H9 (cell line): ENCODE results near the gene CPNE5. TPM values are rescaled to one million over a fixed set of nuclear protein-coding genes. Genes with fewer than 3 reads are reported as not detected.

Experiments
- DNase-seq: peaks from one replicate; pipeline ENCODE4 v3.0.0-alpha.2; 2017
- H2AFZ ChIP-seq: one replicate; pipeline ENCODE4 v1.6.1; 2013; ENCODE audit warnings: mild to moderate bottlenecking, low read length, control low read depth, moderate library complexity
- H2AK5ac ChIP-seq: 2 replicates; pipeline ENCODE4 v1.6.1; 2013; ENCODE audit warnings: low read length, control low read depth, mixed read lengths; ENCODE audit not compliant: insufficient read length
- H2BK120ac ChIP-seq: one replicate; pipeline ENCODE4 v1.6.1; 2013; ENCODE audit warnings: low read depth, mild to moderate bottlenecking, low read length, control low read depth, inconsistent platforms; ENCODE audit not compliant: poor library complexity, severe bottlenecking
- H2BK12ac ChIP-seq: 2 replicates; pipeline ENCODE4 v1.6.1; 2013; ENCODE audit warnings: low read length, control low read depth, mixed read lengths, low read depth; ENCODE audit not compliant: insufficient read length
- H2BK15ac ChIP-seq: 2 replicates; pipeline ENCODE4 v1.6.1; 2013; ENCODE audit warnings: low read depth, low read length, control low read depth
- H2BK20ac ChIP-seq: one replicate; pipeline ENCODE4 v1.6.1; 2013; ENCODE audit warnings: low read depth, mild to moderate bottlenecking, low read length, control low read depth, inconsistent platforms; ENCODE audit not compliant: poor library complexity, severe bottlenecking
- H2BK5ac ChIP-seq: 2 replicates; pipeline ENCODE4 v1.6.1; 2013; ENCODE audit warnings: low read length, control low read depth, mixed read lengths; ENCODE audit not compliant: insufficient read length
- H3K14ac ChIP-seq: 2 replicates; pipeline ENCODE4 v1.6.1; 2013; ENCODE audit warnings: low read length, control low read depth; ENCODE audit not compliant: insufficient read depth
- H3K18ac ChIP-seq: 2 replicates; pipeline ENCODE4 v1.6.1; 2013; ENCODE audit warnings: low read depth, mild to moderate bottlenecking, mixed read lengths, low read length, control low read depth; ENCODE audit not compliant: insufficient read length
- H3K23ac ChIP-seq: 2 replicates; pipeline ENCODE4 v1.6.1; 2013; ENCODE audit warnings: low read length, control low read depth, mixed read lengths, low read depth; ENCODE audit not compliant: insufficient read length
- H3K23me2 ChIP-seq: 2 replicates; pipeline ENCODE4 v1.6.1; 2013; ENCODE audit warnings: low read depth, mild to moderate bottlenecking, mixed read lengths, low read length, control low read depth; ENCODE audit not compliant: insufficient read length, poor library complexity, severe bottlenecking
- H3K27ac ChIP-seq: 2 replicates; pipeline ENCODE4 v1.5.1; 2013; ENCODE audit warnings: low read length, control low read depth, mixed read lengths, low read depth; ENCODE audit not compliant: insufficient read length
- H3K27me3 ChIP-seq: 2 replicates; pipeline ENCODE4 v1.6.1; 2013; ENCODE audit warnings: low read length, control low read depth, inconsistent platforms; ENCODE audit not compliant: insufficient read depth
- H3K4ac ChIP-seq: 2 replicates; pipeline ENCODE4 v1.6.1; 2013; ENCODE audit warnings: low read depth, mild to moderate bottlenecking, control low read depth, inconsistent platforms, low read length, moderate library complexity
- H3K4me1 ChIP-seq: 2 replicates; pipeline ENCODE4 v1.6.1; 2013; ENCODE audit warnings: low read length, control low read depth, inconsistent platforms; ENCODE audit not compliant: insufficient read depth
- H3K4me2 ChIP-seq: 2 replicates; pipeline ENCODE4 v1.6.1; 2013; ENCODE audit warnings: low read length, control low read depth, mixed read lengths; ENCODE audit not compliant: insufficient read length, insufficient read depth
- H3K56ac ChIP-seq: 2 replicates; pipeline ENCODE4 v1.6.1; 2013; ENCODE audit warnings: low read depth, mild to moderate bottlenecking, mixed read lengths, low read length, control low read depth; ENCODE audit not compliant: insufficient read length
- H3K79me1 ChIP-seq: 2 replicates; pipeline ENCODE4 v1.6.1; 2013; ENCODE audit warnings: low read depth, mild to moderate bottlenecking, moderate library complexity, low read length, control low read depth, inconsistent platforms; ENCODE audit not compliant: insufficient read depth, poor library complexity, severe bottlenecking
- H3K79me2 ChIP-seq: 2 replicates; pipeline ENCODE4 v1.6.1; 2013; ENCODE audit warnings: low read length, control low read depth, inconsistent platforms; ENCODE audit not compliant: insufficient read depth
- H3K9ac ChIP-seq: 2 replicates; pipeline ENCODE4 v1.6.1; 2013; ENCODE audit warnings: low read length, control low read depth, mixed read lengths; ENCODE audit not compliant: insufficient read length; ENCODE audit errors: extremely low read depth
- H3K9me3 ChIP-seq: one replicate; pipeline ENCODE4 v1.6.1; 2013; ENCODE audit warnings: low read depth, low read length, inconsistent platforms; ENCODE audit not compliant: control insufficient read depth
- H3T11ph ChIP-seq: one replicate; pipeline ENCODE4 v1.6.1; 2013; ENCODE audit warnings: mild to moderate bottlenecking, low read length, control low read depth, inconsistent platforms
- H4K20me1 ChIP-seq: one replicate; pipeline ENCODE4 v1.6.1; 2013; ENCODE audit not compliant: control insufficient read depth, insufficient read length, insufficient read depth
- H4K5ac ChIP-seq: 2 replicates; pipeline ENCODE4 v1.6.1; 2013; ENCODE audit warnings: low read depth, mild to moderate bottlenecking, mixed read lengths, low read length, control low read depth; ENCODE audit not compliant: insufficient read length
- H4K8ac ChIP-seq: replicated peaks from 2 replicates; pipeline ENCODE4 v1.6.1; 2013; ENCODE audit warnings: low read length, control low read depth, mixed read lengths, low read depth; ENCODE audit not compliant: insufficient read length
- H4K91ac ChIP-seq: 2 replicates; pipeline ENCODE4 v1.6.1; 2013; ENCODE audit warnings: low read depth, mild to moderate bottlenecking, moderate library complexity, mixed read lengths, low read length, control low read depth; ENCODE audit not compliant: insufficient read length
- H3K27ac Mint-ChIP-seq, 3 experiments: 2 replicates in 2 of 3; 3 replicates in 1 of 3; pipeline ENCODE4 v1.8.0; 2020 to 2021; ENCODE audit warnings: mixed read lengths in 3 of 3, mild to moderate bottlenecking in 1 of 3, moderate library complexity in 1 of 3
- H3K27me3 Mint-ChIP-seq: 2 replicates; pipeline ENCODE4 v1.8.0; 2021; ENCODE audit warnings: low read depth, mild to moderate bottlenecking, moderate library complexity, mixed read lengths
- H3K36me3 Mint-ChIP-seq, 3 experiments: 2 replicates in 2 of 3; 3 replicates in 1 of 3; pipeline ENCODE4 v1.8.0; 2020 to 2021; ENCODE audit warnings: low read depth in 3 of 3, mixed read lengths in 3 of 3; ENCODE audit not compliant: insufficient read depth in 1 of 3
- H3K4me1 Mint-ChIP-seq, 2 experiments: 2 replicates each; pipeline ENCODE4 v1.8.0; 2020; ENCODE audit warnings: mixed read lengths in 2 of 2
- H3K4me3 Mint-ChIP-seq, 2 experiments: 2 replicates in 1 of 2; 3 replicates in 1 of 2; pipeline ENCODE4 v1.8.0; 2020 to 2021; ENCODE audit warnings: mild to moderate bottlenecking in 2 of 2, mixed read lengths in 2 of 2, moderate library complexity in 1 of 2
- H3K9me3 Mint-ChIP-seq, 2 experiments: 2 replicates in 1 of 2; 3 replicates in 1 of 2; pipeline ENCODE4 v1.8.0; 2020; ENCODE audit warnings: mild to moderate bottlenecking in 2 of 2, mixed read lengths in 2 of 2, moderate library complexity in 1 of 2
- WGBS: extraction: QIAGEN DNeasy Blood & Tissue Kit; methylation state at CpG from one replicate; pipeline ENCODE4 v1.1.7; 2013; ENCODE audit warnings: missing lambda C conversion rate, low lambda C conversion rate, mixed read lengths; ENCODE audit not compliant: insufficient read length; ENCODE audit errors: extremely low coverage; 5-methylcytosine and 5-hydroxymethylcytosine counted together
- total RNA-seq: library from RNA; stranded (reverse); gene quantifications from 2 replicates; pipeline ENCODE4 v1.2.1, GENCODE V29; 2021
- TF ChIP-seq, protein P1 (sequence below): fragments of 200-600 bp; sonication (generic); conservative IDR thresholded peaks from 3 replicates; pipeline ENCODE4 v1.8.0; 2021; ENCODE audit warnings: antibody characterized with exemption, mild to moderate bottlenecking

Gene CPNE5
- total RNA-seq, 1 experiment from 2014 or later = 0.52 TPM

DNA sequence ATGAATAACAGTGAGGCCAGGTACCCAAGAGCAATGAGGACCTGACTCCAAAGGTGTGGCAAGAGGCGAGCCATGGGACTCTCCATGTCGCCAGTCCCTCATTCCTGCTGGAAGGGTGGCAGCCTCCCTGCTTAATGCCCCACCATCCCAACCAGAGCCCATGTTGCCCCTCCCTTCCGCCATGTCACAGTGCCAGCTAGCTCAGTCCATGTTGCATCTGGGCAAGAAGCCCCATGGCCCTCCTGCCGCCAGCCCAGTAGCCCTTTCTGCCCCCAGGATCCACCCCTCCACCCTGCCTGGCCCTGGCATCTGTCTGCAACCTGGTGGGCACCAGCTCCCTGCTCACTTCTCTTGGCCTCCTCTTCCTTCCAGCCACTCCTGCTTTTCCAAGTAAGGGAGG lies 6.0 kb upstream of the CPNE5 start:
- Histone ChIP-seq H2AK5ac (no peak overlapping the region), H3K27me3 (peaks cover 5% of the 10 kb centered on the region; the same call in 1 of the 2 replicates), H2BK20ac (no peak overlapping the region), H3K79me1 (no peaks in the 10 kb centered on the region), H4K5ac (no peak overlapping the region), H2BK12ac (no peak overlapping the region), H3K23ac (no peak overlapping the region), H3K79me2 (no peaks in the 10 kb centered on the region), H4K91ac (no peak overlapping the region), H3K23me2 (peaks cover 11% of the 10 kb centered on the region), H3T11ph (no peak overlapping the region), H2BK5ac (no peak overlapping the region), H3K56ac (no peak overlapping the region), H2AFZ (no peak overlapping the region), H2BK15ac (no peak overlapping the region), H3K18ac (no peak overlapping the region), H3K4me1 (no peaks in the 10 kb centered on the region; the same call in 1 of the 2 replicates), H4K8ac (no peak overlapping the region), H2BK120ac (no peak overlapping the region), H3K9ac (no peak overlapping the region), H3K4me2 (no peak overlapping the region), H3K9me3 (no peaks in the 10 kb centered on the region), H3K4ac (no peak overlapping the region), H3K27ac (no peak overlapping the region), H4K20me1 (no peaks in the 10 kb centered on the region), H3K14ac (no peak overlapping the region)
- TF ChIP-seq, protein P1, sequence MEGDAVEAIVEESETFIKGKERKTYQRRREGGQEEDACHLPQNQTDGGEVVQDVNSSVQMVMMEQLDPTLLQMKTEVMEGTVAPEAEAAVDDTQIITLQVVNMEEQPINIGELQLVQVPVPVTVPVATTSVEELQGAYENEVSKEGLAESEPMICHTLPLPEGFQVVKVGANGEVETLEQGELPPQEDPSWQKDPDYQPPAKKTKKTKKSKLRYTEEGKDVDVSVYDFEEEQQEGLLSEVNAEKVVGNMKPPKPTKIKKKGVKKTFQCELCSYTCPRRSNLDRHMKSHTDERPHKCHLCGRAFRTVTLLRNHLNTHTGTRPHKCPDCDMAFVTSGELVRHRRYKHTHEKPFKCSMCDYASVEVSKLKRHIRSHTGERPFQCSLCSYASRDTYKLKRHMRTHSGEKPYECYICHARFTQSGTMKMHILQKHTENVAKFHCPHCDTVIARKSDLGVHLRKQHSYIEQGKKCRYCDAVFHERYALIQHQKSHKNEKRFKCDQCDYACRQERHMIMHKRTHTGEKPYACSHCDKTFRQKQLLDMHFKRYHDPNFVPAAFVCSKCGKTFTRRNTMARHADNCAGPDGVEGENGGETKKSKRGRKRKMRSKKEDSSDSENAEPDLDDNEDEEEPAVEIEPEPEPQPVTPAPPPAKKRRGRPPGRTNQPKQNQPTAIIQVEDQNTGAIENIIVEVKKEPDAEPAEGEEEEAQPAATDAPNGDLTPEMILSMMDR = no peak
- Mint-ChIP-seq H3K9me3 (no peaks in the 10 kb centered on the region), H3K4me1 (peaks cover 30 to 41% of the 10 kb centered on the region in 2 experiments), H3K4me3 (no peak overlapping the region), H3K27me3 (peaks cover 32% of the 10 kb centered on the region), H3K27ac (peak overlapping the region in 1 of 3 experiments; percentile 52; a peak in 1 of 7 replicates), H3K36me3 (no peaks in the 10 kb centered on the region; a peak in 2 of 7 replicates)
- WGBS = no CpG with 5 or more reads among the region's 4 CpGs
- DNase-seq = no peak
